Prostate gland (tissue), 2 donors: ENCODE data around the gene NRN1L.

Source experiments
- CTCF ChIP-seq, 4 experiments: fragments of 200-600 bp in 2 of 4; fragments of 450-650 bp in 2 of 4; sonication (generic) in 2 of 4; IDR thresholded peaks; 1 replicate in 3 of 4; 2 replicates in 1 of 4; pipeline ENCODE4 v1.5.1; 2016 to 2019; ENCODE audit warnings: antibody characterized with exemption in 4 of 4, mild to moderate bottlenecking in 2 of 4, moderate library complexity in 2 of 4
- POLR2A ChIP-seq: fragments of 450-650 bp; IDR thresholded peaks from one replicate; pipeline ENCODE4 v1.6.1; 2016; ENCODE audit warnings: antibody characterized with exemption, mild to moderate bottlenecking
- POLR2AphosphoS5 ChIP-seq: sonication (generic); formaldehyde crosslinking; IDR thresholded peaks from one replicate; pipeline ENCODE4 v1.6.1; 2017; ENCODE audit warnings: antibody characterized with exemption

GRCh38 chr16:67885976-67886375, 1.3 kb downstream of the NRN1L start:
- TF ChIP-seq CTCF (IDR thresholded peaks at IDR 0.05) (no peak), POLR2A (no peak), POLR2AphosphoS5 (no peak)
